Kidney (tissue), 14 donors: Measurements from ENCODE around the gene NFKBIL1. TPM values are rescaled to one million over a fixed set of nuclear protein-coding genes. Genes with fewer than 3 reads are reported as not detected.

Experiments
- DNase-seq, 5 donors: peaks; one replicate each; pipeline ENCODE4 v3.0.0-alpha.2; 2013 to 2020
- FAIRE-seq: peaks from 2 replicates; lab custom pipeline; 2012; peaks lifted over from hg19 to GRCh38; lab: Jason Lieb, UNC
- H3K27ac ChIP-seq, 2 donors: one replicate each; pipeline ENCODE4 v1.7.0; 2013; ENCODE audit warnings: low read depth in 2 of 2, low read length in 2 of 2, inconsistent platforms in 1 of 2
- H3K27me3 ChIP-seq: one replicate; pipeline ENCODE4 v1.7.1; 2013; ENCODE audit warnings: low read length, inconsistent platforms; ENCODE audit not compliant: control insufficient read depth, insufficient read depth
- H3K36me3 ChIP-seq, 3 donors: one replicate each; pipeline versions ENCODE4 v1.7.0 to v1.7.1; 2013; ENCODE audit warnings: low read length in 3 of 3, control low read depth in 1 of 3, inconsistent platforms in 1 of 3; ENCODE audit not compliant: insufficient read depth in 3 of 3, control insufficient read depth in 2 of 3
- H3K4me1 ChIP-seq, 3 donors: one replicate each; pipeline versions ENCODE4 v1.7.0 to v1.7.1; 2013; ENCODE audit warnings: low read length in 3 of 3, inconsistent platforms in 1 of 3, low read depth in 1 of 3; ENCODE audit not compliant: control insufficient read depth in 2 of 3, insufficient read depth in 2 of 3
- H3K4me3 ChIP-seq, 3 donors: one replicate each; pipeline versions ENCODE4 v1.7.0 to v1.8.1; 2013; ENCODE audit warnings: low read length in 3 of 3, control low read depth in 1 of 3, inconsistent platforms in 1 of 3
- H3K9ac ChIP-seq, 3 donors: one replicate each; pipeline versions ENCODE4 v1.7.0 to v1.7.1; 2013; ENCODE audit warnings: low read length in 3 of 3, control low read depth in 1 of 3, inconsistent platforms in 1 of 3
- H3K9me3 ChIP-seq, 3 donors: one replicate each; pipeline versions ENCODE4 v1.7.0 to v1.7.1; 2013; ENCODE audit warnings: low read length in 3 of 3, control low read depth in 1 of 3, inconsistent platforms in 1 of 3; ENCODE audit not compliant: control insufficient read depth in 2 of 3, insufficient read depth in 1 of 3
- CTCF ChIP-seq: IDR thresholded peaks from 3 replicates; pipeline ENCODE4 v1.5.1; 2012; ENCODE audit warnings: mild to moderate bottlenecking, moderate library complexity, borderline replicate concordance; ENCODE audit not compliant: insufficient read depth; ENCODE audit errors: extremely low read depth
- intact Hi-C: fragments of 100-400 bp; cut with DNase I; formaldehyde crosslinking; loops from one replicate; pipeline ENCODE4 v1.11.1; 2022
- polyA plus RNA-seq: library from polyadenylated mRNA; stranded (reverse); fragments of 350-450 nt; fragmentation: Illumina TruSeq; extraction: RNeasy Lipid Tissue Mini Kit (QIAGEN cat#74804); gene quantifications from one replicate; pipeline ENCODE4 v1.2.3, GENCODE V29; 2014; ENCODE audit warnings: low read depth, low replicate concordance; ENCODE audit not compliant: insufficient read depth
- total RNA-seq: library from RNA; stranded (reverse); fragmentation: NEBNext Ultra II Directional; extraction: Animal tissue kit (Norgen Biotek cat#: 25700); gene quantifications from one replicate; pipeline ENCODE4 v1.2.1, GENCODE V29; 2021
- donor health status: control.
- donor health status: control.
- donor health status: control.
- donor health status: control.
- donor health status: control.
- donor health status: DM: yes; HTN: yes; CAD: no.
- donor health status: Normal renal cell carcinoma (clear cell type).

NFKBIL1 gene
- total and polyA plus RNA-seq, 2 donors from 2014 or later, result 20.0 to 28.2 TPM

GRCh38 chr6:31521835-31522234 lies 25.6 kb upstream of the NFKBIL1 start:
- no peak overlapping the region for H3K4me3 ChIP-seq
- no peaks in the 10 kb centered on the region for H3K36me3 ChIP-seq
- H3K27ac ChIP-seq, result no peak overlapping the region
- FAIRE-seq, result no peak
- no peaks in the 10 kb centered on the region for H3K27me3 ChIP-seq
- DNase-seq, result no peak
- no peak for TF ChIP-seq CTCF
- intact Hi-C loops, result no loop called here
- H3K9me3 ChIP-seq, result no peaks in the 10 kb centered on the region
- H3K4me1 ChIP-seq, result no peaks in the 10 kb centered on the region
- H3K9ac ChIP-seq, result no peak overlapping the region

GRCh38 chr6:31525553-31525931 lies 21.9 kb upstream of the NFKBIL1 start:
- H3K36me3 ChIP-seq, result peaks cover under 1 to 8% (median 2%) of the 10 kb centered on the region in 3 donors
- H3K9me3 ChIP-seq, result no peaks in the 10 kb centered on the region
- DNase-seq (no peak), FAIRE-seq (no peak)
- intact Hi-C loops, result no loop called here
- no peaks in the 10 kb centered on the region for H3K27me3 ChIP-seq
- no peak overlapping the region for H3K4me3 ChIP-seq
- TF ChIP-seq CTCF, result no peak
- no peak overlapping the region for H3K9ac ChIP-seq
- H3K27ac ChIP-seq, result no peak overlapping the region
- peaks cover 0 to 7% (median 0%) of the 10 kb centered on the region in 3 donors for H3K4me1 ChIP-seq

- Histone ChIP-seq H3K36me3 (peaks cover 4 to 13% (median 5%) of the 10 kb centered on the region in 3 donors), H3K27ac (no peak overlapping the region), H3K9ac (no peak overlapping the region), H3K4me1 (peaks cover 0 to 7% (median 0%) of the 10 kb centered on the region in 3 donors), H3K27me3 (no peaks in the 10 kb centered on the region), H3K9me3 (no peaks in the 10 kb centered on the region), H3K4me3 (no peak overlapping the region)
- no peak for DNase-seq
- no peak for TF ChIP-seq CTCF
- no peak for FAIRE-seq
- intact Hi-C loops, result no loop called here
These were observed 21.3 kb upstream of the NFKBIL1 start for GRCh38 chr6:31525932-31526591.
